NCI-H1436 treated with DMSO at 0.1 percent for 48 hours (cell line): Measurements from ENCODE around the gene TCHP.
"Not testable (repeated sequence)": the region's sequence is repeated elsewhere in the genome, so short reads cannot be mapped to it uniquely, and the experiment has no call there.

Source experiments
- DNase-seq: peaks from one replicate; lab custom pipeline; 2025; lab: John Stamatoyannopoulos, UW

Gene TCHP

GRCh38 chr12:109899783-109900751, at the start of gene TCHP:
Gene TCHP (plus strand): TSS chr12:109900274. CDS start chr12:109903027, 2,753 bp downstream.
- no peak for DNase-seq

- DNase-seq: not testable (repeated sequence)
These were observed 49.6 kb upstream of the TCHP start for GRCh38 chr12:109850518-109850917.

- no peak for DNase-seq
These were observed 44.7 kb upstream of the TCHP start for GRCh38 chr12:109855377-109855776.

- no peak for DNase-seq
These were observed 42.4 kb upstream of the TCHP start for GRCh38 chr12:109857715-109858114.

- DNase-seq: no peak
These were observed 41.3 kb upstream of the TCHP start for GRCh38 chr12:109858764-109859163.

- no peak for DNase-seq
These were observed 39.1 kb upstream of the TCHP start for GRCh38 chr12:109860977-109861376.

- DNase-seq: no peak
These were observed 38.3 kb upstream of the TCHP start for GRCh38 chr12:109861689-109862314.

- DNase-seq: not testable (repeated sequence)
These were observed 37.6 kb upstream of the TCHP start for GRCh38 chr12:109862491-109862890.

GRCh38 chr12:109863847-109864712, 36.0 kb upstream of the TCHP start:
- DNase-seq: no peak

- DNase-seq: no peak
These were observed 35.2 kb upstream of the TCHP start for GRCh38 chr12:109864916-109865315.

- no peak for DNase-seq
These were observed 31.7 kb upstream of the TCHP start for GRCh38 chr12:109868182-109869051.

- DNase-seq: no peak
These were observed 29.4 kb upstream of the TCHP start for GRCh38 chr12:109870648-109871047.

- no peak for DNase-seq
These were observed 28.3 kb upstream of the TCHP start for GRCh38 chr12:109871668-109872314.

GRCh38 chr12:109873653-109874052, 26.4 kb upstream of the TCHP start:
- DNase-seq: no peak

GRCh38 chr12:109875572-109876131, 24.4 kb upstream of the TCHP start:
- no peak for DNase-seq

- no peak for DNase-seq
These were observed 23.7 kb upstream of the TCHP start for GRCh38 chr12:109876406-109876805.

GRCh38 chr12:109877504-109878246, 22.4 kb upstream of the TCHP start:
- DNase-seq: no peak

GRCh38 chr12:109878247-109878625, 21.8 kb upstream of the TCHP start:
- no peak for DNase-seq

GRCh38 chr12:109878749-109879148, 21.3 kb upstream of the TCHP start:
- no peak for DNase-seq
